BLaER1 treated with 17β-estradiol and CSF1 and Interleukin-3, amounts not matched to agents 10 nM and 100 nM (cell line): ENCODE measurements around the gene DNAH14.
A peak's percentile ranks its signal among the peaks of the same experiment; 100 is the strongest.

ENCODE experiments used
- H3K27ac ChIP-seq, 11 experiments: shearing (Covaris generic); formaldehyde crosslinking; 2 replicates each; pipeline ENCODE4 v1.8.1; 2022
- H3K27me3 ChIP-seq, 11 experiments: shearing (Covaris generic); formaldehyde crosslinking; 2 replicates each; pipeline ENCODE4 v1.8.1; 2022
- H3K36me3 ChIP-seq, 11 experiments: shearing (Covaris generic); formaldehyde crosslinking; 2 replicates each; pipeline ENCODE4 v1.8.1; 2022
- H3K4me1 ChIP-seq, 10 experiments: shearing (Covaris generic); formaldehyde crosslinking; 2 replicates each; pipeline ENCODE4 v1.8.1; 2022
- H3K4me2 ChIP-seq, 11 experiments: shearing (Covaris generic); formaldehyde crosslinking; 2 replicates each; pipeline ENCODE4 v1.8.1; 2022
- H3K4me3 ChIP-seq, 10 experiments: shearing (Covaris generic); formaldehyde crosslinking; 2 replicates each; pipeline ENCODE4 v1.8.1; 2022
- H3K9ac ChIP-seq, 11 experiments: shearing (Covaris generic); formaldehyde crosslinking; 2 replicates each; pipeline ENCODE4 v1.8.1; 2022
- H3K9me3 ChIP-seq, 11 experiments: shearing (Covaris generic); formaldehyde crosslinking; replicated peaks in 1 of 11; 2 replicates each; pipeline ENCODE4 v1.8.1; 2022
- H4K20me1 ChIP-seq, 11 experiments: shearing (Covaris generic); formaldehyde crosslinking; 2 replicates each; pipeline ENCODE4 v1.8.1; 2022
- Cebpa-rat ChIP-seq, 11 experiments: shearing (Covaris generic); IDR thresholded peaks; 2 replicates each; pipeline ENCODE4 v1.8.1; 2022

DNAH14 gene

DNA sequence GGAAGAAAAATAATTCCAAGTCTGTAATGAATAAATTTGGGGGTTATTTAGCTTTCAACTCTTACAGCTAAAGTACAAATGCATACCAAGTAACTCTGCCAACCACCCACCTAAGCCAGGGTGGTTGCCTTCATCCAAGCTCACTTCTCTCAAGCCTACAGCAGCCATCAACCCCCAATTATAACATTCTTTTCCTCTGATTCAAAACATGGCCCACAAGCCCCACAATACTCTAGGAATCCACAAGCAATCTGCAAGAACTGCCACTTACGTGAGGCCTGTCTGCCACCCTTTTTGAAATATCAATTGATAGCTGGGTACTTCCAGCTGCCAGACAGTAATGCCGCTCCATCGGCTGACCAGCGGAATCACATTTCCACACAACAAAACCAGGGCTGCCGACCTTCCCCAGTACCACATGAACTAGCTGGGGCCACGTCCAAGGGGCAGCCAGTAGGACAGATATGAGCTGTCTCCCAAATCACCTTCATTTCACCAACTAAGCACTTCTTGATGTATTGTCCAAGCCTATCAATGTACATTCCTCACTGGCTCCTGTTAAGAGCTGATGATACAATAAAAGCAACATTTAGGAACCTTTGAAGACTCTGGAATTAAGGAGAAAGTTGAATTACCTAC is 495.2 kb downstream of the DNAH14 start:
- H3K27me3 ChIP-seq, result no peaks in the 10 kb centered on the region
- H3K4me1 ChIP-seq, result peaks cover 44 to 62% (median 53%) of the 10 kb centered on the region in 10 experiments
- H3K36me3 ChIP-seq, result peaks cover 16 to 53% (median 45%) of the 10 kb centered on the region in 11 experiments
- peak overlapping the region; percentile 91 to 99 (median 98); a peak in 20 of 22 replicates for H3K9ac ChIP-seq
- H3K4me3 ChIP-seq, result peak overlapping the region in 9 of 10 experiments; percentile 88 to 98 (median 94); a peak in 15 of 20 replicates
- H3K9me3 ChIP-seq, result no peaks in the 10 kb centered on the region
- H3K4me2 ChIP-seq, result peak overlapping the region; percentile 88 to 97 (median 90)
- H3K27ac ChIP-seq, result peak overlapping the region in 10 of 11 experiments; percentile 89 to 100 (median 97); a peak in 20 of 22 replicates
- H4K20me1 ChIP-seq, result peaks cover 47 to 81% (median 75%) of the 10 kb centered on the region in 11 experiments; a peak in 21 of 22 replicates
- no peak for TF ChIP-seq Cebpa-rat (IDR thresholded peaks at IDR 0.05)

DNA sequence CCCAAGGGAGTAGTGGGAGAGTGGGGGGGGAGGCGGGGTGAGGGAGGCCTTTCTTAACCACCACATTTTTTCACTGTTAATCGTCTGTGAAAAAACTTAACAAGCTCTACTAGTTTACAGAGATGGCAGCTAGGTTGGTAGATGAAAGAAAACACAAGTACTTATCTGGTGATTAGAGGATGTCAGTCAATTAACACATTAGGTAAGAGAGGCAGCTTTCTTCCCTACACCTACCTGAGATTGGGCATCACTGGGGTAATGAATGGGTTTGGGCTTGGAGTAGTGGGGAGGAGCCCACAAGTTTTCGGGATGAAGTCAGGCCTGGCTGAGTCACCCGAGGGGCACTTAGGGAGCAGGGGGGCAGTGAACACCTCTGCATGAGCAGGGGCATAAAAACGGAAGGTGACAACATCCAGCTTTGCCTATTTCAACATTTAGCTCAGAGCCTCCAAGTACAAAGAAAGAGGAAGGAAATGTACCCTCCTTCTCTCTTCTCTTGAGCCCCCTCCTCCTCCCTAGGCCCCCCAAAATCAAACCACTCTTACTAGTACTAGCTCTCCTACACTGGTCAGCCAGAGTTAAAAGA is 495.8 kb downstream of the DNAH14 start:
- Histone ChIP-seq H4K20me1 (peaks cover 41 to 74% (median 69%) of the 10 kb centered on the region in 11 experiments; a peak in 21 of 22 replicates), H3K27ac (peak overlapping the region in 10 of 11 experiments; percentile 89 to 100 (median 97); a peak in 19 of 22 replicates), H3K27me3 (no peaks in the 10 kb centered on the region), H3K4me3 (peak overlapping the region; percentile 82 to 98 (median 94); a peak in 19 of 20 replicates), H3K36me3 (peaks cover 10 to 47% (median 39%) of the 10 kb centered on the region in 11 experiments; a peak in 21 of 22 replicates), H3K4me2 (peak overlapping the region; percentile 88 to 97 (median 90)), H3K4me1 (peaks cover 51 to 66% (median 56%) of the 10 kb centered on the region in 10 experiments), H3K9ac (peak overlapping the region; percentile 91 to 99 (median 98); a peak in 21 of 22 replicates), H3K9me3 (no peaks in the 10 kb centered on the region)
- peak in 5 of 11 experiments; percentile 24 to 60 (median 45); a peak in 3 of 22 replicates for TF ChIP-seq Cebpa-rat (IDR thresholded peaks at IDR 0.05)

DNA sequence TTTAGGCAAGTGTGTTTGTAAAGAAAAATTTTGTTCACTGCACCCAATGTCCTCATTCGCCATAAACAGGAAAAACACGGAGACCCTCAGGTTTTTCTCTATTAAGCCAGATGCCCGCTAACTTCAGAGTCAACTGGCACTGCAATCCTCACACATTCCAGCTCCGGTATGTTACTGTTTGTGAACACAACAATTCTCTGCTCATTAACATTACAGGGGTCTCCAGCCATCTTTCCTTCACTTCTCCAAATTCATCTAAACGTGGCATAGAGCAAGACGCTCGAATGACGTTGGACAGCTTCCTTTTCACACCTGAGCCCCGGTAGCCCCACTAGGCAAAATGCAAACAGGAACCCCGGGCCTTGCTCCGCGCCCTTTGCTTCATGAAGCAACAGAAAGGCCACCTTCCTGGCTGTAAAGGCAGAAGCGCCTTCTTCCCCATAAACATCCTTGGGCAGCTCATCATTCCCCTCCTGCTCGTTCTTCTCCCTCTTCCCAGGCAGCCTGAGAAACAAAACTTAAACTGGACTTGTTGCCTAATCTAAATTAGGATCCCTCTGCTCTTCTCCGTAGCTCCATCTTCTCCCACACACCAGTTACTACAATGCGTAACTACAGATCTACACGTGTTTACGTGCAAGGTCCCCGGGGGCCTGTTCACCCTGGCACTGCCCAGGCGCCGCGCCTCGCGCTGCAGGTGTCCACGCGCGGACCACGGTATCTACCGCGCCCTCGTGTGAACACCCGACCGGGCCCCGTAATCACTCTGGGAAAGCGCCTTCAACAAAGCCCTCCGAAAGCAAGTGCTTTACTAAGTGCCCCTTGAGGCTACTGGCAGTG is 497.1 kb downstream of the DNAH14 start:
- H4K20me1 ChIP-seq, result peaks cover 36 to 61% (median 56%) of the 10 kb centered on the region in 11 experiments; a peak in 21 of 22 replicates
- peak overlapping the region; percentile 73 to 100 (median 97); a peak in 21 of 22 replicates for H3K27ac ChIP-seq

DNA sequence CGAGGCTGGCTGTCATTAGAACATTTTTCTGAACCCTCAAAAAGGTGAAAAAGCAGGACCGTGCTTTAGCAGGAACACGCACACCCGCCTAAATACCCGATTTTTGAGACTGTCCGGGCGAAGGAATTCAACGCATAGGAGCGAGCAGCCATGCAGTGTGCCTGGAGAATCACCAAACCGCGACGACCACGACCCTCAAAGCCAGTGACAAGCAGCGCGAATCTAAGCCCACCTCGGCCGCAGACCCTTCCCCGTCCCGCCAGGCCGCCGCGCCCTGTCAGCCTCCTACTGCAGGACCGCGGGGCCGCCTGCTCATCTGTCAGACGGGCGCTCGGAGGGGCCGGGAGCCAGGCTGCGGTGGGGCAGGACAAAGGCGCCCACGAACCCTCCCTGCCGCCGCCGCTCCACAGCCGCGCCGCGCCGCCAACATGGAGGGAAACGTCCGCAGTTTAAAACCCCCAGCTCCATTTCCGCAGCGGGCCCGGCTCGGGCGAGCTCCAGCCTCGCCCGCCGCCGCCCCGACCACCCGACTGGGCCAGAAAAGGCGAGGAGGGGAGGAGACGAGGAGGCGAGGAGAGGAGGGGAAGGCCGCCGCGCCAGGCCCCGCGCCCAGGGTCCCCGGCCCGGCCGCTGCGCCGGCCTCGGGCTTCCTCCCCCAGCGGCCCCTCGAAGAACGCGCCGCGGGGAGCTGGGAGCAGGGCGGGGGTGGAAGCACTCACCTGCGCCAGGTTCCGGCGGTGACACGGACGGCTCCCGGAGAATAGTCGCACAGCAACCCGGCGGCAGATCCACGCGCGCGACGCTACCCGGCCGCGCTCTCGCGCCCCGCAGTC is 498.0 kb downstream of the DNAH14 start, which contains the start of gene LBR:
Gene LBR, minus strand, starts transcription at position 804 of the 833 bp plus-strand sequence. CDS start 3,963 bp downstream, outside the sequence.
- Histone ChIP-seq H4K20me1 (peaks cover 29 to 53% (median 48%) of the 10 kb centered on the region in 11 experiments; a peak in 21 of 22 replicates), H3K4me1 (peaks cover 48 to 58% (median 51%) of the 10 kb centered on the region in 10 experiments)

More for the DNA sequence above, 497.1 kb downstream of the DNAH14 start:
- TF ChIP-seq Cebpa-rat (IDR thresholded peaks at IDR 0.05), result no peak
- H3K4me3 ChIP-seq, result peak overlapping the region; percentile 82 to 98 (median 94)
- peaks cover 55 to 67% (median 58%) of the 10 kb centered on the region in 10 experiments for H3K4me1 ChIP-seq
- H3K9ac ChIP-seq, result peak overlapping the region; percentile 91 to 99 (median 98)
- peaks cover 8 to 33% (median 26%) of the 10 kb centered on the region in 11 experiments; a peak in 19 of 22 replicates for H3K36me3 ChIP-seq
- peaks cover 3 to 8% (median 7%) of the 10 kb centered on the region in 11 experiments; a peak in 16 of 22 replicates for H3K9me3 ChIP-seq
- H3K4me2 ChIP-seq, result peak overlapping the region; percentile 88 to 97 (median 90)
- no peaks in the 10 kb centered on the region for H3K27me3 ChIP-seq

DNA sequence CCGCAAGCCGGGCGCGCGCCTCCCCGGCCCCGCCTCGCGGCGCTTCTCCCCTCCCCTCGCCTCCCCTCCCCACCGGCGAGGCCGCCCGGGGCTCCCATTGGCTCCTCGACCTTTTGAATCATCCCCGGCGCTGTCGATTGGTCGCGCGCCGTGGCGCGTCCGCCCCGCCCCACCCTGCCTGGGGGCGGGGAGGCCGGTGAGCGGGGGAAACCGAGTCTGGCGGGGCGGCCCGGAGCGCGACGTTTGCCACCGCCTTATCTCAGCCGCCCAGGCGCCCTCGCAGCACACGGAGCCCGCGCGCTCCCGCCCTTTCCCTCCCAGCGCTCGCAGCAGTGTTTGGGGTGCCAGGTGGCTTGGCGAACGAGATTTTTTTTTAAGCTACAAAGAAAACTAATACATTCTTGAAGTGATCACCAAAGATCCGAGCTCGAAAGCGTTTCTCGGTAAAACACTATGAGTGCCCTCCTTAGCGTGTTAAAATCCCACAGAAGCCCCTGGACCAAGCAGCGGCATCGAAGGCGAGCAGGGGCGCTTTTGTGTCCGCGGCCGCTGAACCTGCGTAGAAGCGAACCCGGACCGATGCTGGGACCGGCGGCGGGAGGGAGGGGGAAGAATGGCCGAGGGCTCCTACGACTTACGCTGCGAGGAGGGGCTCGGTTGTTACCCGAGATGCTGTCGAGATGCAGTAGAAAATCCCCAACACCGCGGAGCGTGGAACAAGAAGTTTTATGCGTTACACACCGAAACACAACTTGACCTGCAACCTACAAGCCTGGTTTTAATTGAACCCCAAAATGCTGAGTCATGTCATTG is 498.8 kb downstream of the DNAH14 start:
- Histone ChIP-seq H3K36me3 (peaks cover 3 to 17% (median 9%) of the 10 kb centered on the region in 11 experiments; a peak in 19 of 22 replicates), H3K27me3 (no peaks in the 10 kb centered on the region), H3K4me1 (peaks cover 40 to 50% (median 43%) of the 10 kb centered on the region in 10 experiments), H3K27ac (peak overlapping the region; percentile 81 to 100 (median 97)), H3K9ac (peak overlapping the region; percentile 91 to 99 (median 98)), H3K4me3 (peak overlapping the region; percentile 82 to 98 (median 94)), H3K9me3 (peaks cover 8 to 18% (median 16%) of the 10 kb centered on the region in 11 experiments; a peak in 18 of 22 replicates), H4K20me1 (peaks cover 29 to 45% (median 40%) of the 10 kb centered on the region in 11 experiments; a peak in 21 of 22 replicates), H3K4me2 (peak overlapping the region; percentile 69 to 92 (median 86))
- TF ChIP-seq Cebpa-rat (IDR thresholded peaks at IDR 0.05), result no peak

More for the DNA sequence above, 498.0 kb downstream of the DNAH14 start, which contains the start of gene LBR:
- peak within 1 kb of the TSS; percentile 91 to 99 (median 98) for H3K9ac ChIP-seq
- H3K4me2 ChIP-seq, result peak within 1 kb of the TSS; percentile 88 to 97 (median 91)
- peaks cover 7 to 25% (median 17%) of the 10 kb centered on the region in 11 experiments; a peak in 19 of 22 replicates for H3K36me3 ChIP-seq
- no peaks in the 10 kb centered on the region for H3K27me3 ChIP-seq
- H3K4me3 ChIP-seq, result peak within 1 kb of the TSS; percentile 82 to 98 (median 94)
- H3K27ac ChIP-seq, result peak within 1 kb of the TSS; percentile 81 to 100 (median 97)
- H3K9me3 ChIP-seq, result peaks cover 8 to 16% (median 15%) of the 10 kb centered on the region in 11 experiments; a peak in 18 of 22 replicates
- TF ChIP-seq Cebpa-rat (IDR thresholded peaks at IDR 0.05), result no peak

DNA sequence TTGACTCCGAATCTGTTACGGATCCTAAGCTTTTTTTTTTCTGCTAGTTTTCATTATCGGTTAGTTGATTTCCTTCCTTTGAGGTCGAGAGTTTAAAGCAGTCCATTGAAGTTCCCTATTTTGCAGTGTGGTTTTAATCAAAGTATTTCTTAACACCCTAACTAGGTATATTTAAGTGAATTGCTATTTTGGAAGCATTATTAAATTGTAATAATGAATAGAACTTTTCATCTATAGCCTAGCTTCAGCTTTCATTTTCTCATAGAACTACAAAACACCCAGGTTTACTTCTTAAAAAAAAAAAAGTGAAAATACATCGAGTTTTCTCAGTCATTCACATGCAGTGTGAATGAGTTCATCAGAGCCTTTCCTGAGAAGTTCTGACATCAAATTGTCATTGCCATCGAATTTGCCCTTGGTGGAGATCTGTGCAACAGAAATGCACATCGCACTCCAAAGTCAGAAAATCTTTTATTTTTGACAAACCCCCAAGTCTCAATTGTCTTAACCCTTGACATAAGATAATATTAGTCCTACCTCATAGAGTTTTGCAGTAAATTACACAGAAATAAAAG is 499.5 kb downstream of the DNAH14 start:
- no peak for TF ChIP-seq Cebpa-rat (IDR thresholded peaks at IDR 0.05)

More for the DNA sequence above, 499.5 kb downstream of the DNAH14 start:
- Histone ChIP-seq H3K4me1 (peaks cover 33 to 43% (median 36%) of the 10 kb centered on the region in 10 experiments), H4K20me1 (peaks cover 27 to 38% (median 33%) of the 10 kb centered on the region in 11 experiments; a peak in 21 of 22 replicates), H3K27ac (peak overlapping the region; percentile 81 to 100 (median 97); a peak in 21 of 22 replicates), H3K36me3 (peaks cover 0 to 10% (median 2%) of the 10 kb centered on the region in 11 experiments; a peak in 12 of 22 replicates), H3K4me2 (peak overlapping the region; percentile 69 to 92 (median 86)), H3K4me3 (peak overlapping the region; percentile 82 to 98 (median 94)), H3K9me3 (peaks cover 8 to 18% (median 16%) of the 10 kb centered on the region in 11 experiments; a peak in 18 of 22 replicates), H3K9ac (peak overlapping the region; percentile 91 to 99 (median 98)), H3K27me3 (no peaks in the 10 kb centered on the region)
